ENCODE measurements around the gene STRN4. TPM values are rescaled to one million over a fixed set of nuclear protein-coding genes. Genes with fewer than 3 reads are reported as not detected.

Gene STRN4
- total and polyA plus RNA-seq, 2 donors (not counting 1 experiment from before 2014, with no cell fraction given) = 111 to 112 TPM

DNA sequence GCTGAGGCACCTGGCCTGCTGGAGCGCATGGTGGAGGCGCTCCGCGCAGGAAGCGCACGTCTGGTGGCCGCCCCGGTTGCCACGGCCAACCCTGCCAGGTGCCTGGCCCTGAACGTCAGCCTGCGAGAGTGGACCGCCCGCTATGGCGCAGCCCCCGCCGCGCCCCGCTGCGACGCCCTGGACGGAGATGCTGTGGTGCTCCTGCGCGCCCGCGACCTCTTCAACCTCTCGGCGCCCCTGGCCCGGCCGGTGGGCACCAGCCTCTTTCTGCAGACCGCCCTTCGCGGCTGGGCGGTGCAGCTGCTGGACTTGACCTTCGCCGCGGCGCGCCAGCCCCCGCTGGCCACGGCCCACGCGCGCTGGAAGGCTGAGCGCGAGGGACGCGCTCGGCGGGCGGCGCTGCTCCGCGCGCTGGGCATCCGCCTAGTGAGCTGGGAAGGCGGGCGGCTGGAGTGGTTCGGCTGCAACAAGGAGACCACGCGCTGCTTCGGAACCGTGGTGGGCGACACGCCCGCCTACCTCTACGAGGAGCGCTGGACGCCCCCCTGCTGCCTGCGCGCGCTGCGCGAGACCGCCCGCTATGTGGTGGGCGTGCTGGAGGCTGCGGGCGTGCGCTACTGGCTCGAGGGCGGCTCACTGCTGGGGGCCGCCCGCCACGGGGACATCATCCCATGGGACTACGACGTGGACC, 9.7 kb upstream of the STRN4 start:
- no peaks in the 10 kb centered on the region for H3K27me3 ChIP-seq (replicated peaks in 1 of 4; ENCODE audit: control extremely low read depth in 1 of 4, control insufficient read depth in 3 of 4, insufficient read depth in 4 of 4, low read length in 3 of 4)
- peaks cover 16% of the 10 kb centered on the region for H4K20me1 ChIP-seq (ENCODE audit: control insufficient read depth, insufficient read depth, low read length, poor library complexity, severe bottlenecking)
- no peak overlapping the region for H3K4me2 ChIP-seq (replicated peaks; ENCODE audit: low read depth, low read length, poor library complexity, severe bottlenecking)
- DNase-seq (no peak), ATAC-seq (ENCODE audit: low read depth) (no peak)
- H3K27ac ChIP-seq (ENCODE audit: low read length in 2 of 2) = no peak overlapping the region
- POLR2A ChIA-PET = no interaction called here
- intact Hi-C loops (cut with micrococcal nuclease) = loop anchor here (2.0 kb wide), 1 partner anchor 69 kb away; no protein-coding TSS in a partner anchor
- H3K79me2 ChIP-seq (ENCODE audit: control insufficient read depth, insufficient read depth, low read length) = peaks cover 8% of the 10 kb centered on the region
- no peak overlapping the region for H3K4me3 Mint-ChIP-seq
- no peaks in the 10 kb centered on the region for H3K9me3 Mint-ChIP-seq (ENCODE audit: insufficient read depth)
- no peaks in the 10 kb centered on the region for H3K36me3 ChIP-seq (replicated peaks in 1 of 2; ENCODE audit: control extremely low read depth in 1 of 2, control insufficient read depth in 1 of 2, extremely low read depth in 1 of 2, insufficient read depth in 2 of 2, low read length in 1 of 2)
- no peak overlapping the region for H2AFZ ChIP-seq (ENCODE audit: insufficient read depth, low read depth, low read length, poor library complexity, severe bottlenecking)
- no peaks in the 10 kb centered on the region for H3K27me3 Mint-ChIP-seq
- H3K9me3 ChIP-seq (ENCODE audit: control extremely low read depth in 1 of 3, control insufficient read depth in 2 of 3, insufficient read depth in 1 of 3, low read length in 2 of 3) = no peaks in the 10 kb centered on the region
- no peak overlapping the region for H3K4me3 ChIP-seq (ENCODE audit: control extremely low read depth in 1 of 5, extremely low read depth in 1 of 5, insufficient read depth in 1 of 5, low read depth in 2 of 5, low read length in 4 of 5)
- peaks cover 0 to 7% of the 10 kb centered on the region in 2 donors for H3K4me1 ChIP-seq (ENCODE audit: control insufficient read depth in 2 of 2, insufficient read depth in 2 of 2, low read length in 2 of 2)
- H3K4me1 Mint-ChIP-seq = peaks cover 9% of the 10 kb centered on the region
- CTCF ChIA-PET = interaction anchor here (0.7 to 8.2 kb wide), 7 partner anchors 29 to 129 kb away, joined by 3 to 245 read pairs (median 6); no protein-coding TSS in a partner anchor
- TF ChIP-seq EZH2 (IDR thresholded peaks at IDR 0.05; ENCODE audit: borderline replicate concordance, insufficient read depth, low read depth, low read length, poor library complexity, severe bottlenecking) = no peak
- TF ChIP-seq, protein P1, sequence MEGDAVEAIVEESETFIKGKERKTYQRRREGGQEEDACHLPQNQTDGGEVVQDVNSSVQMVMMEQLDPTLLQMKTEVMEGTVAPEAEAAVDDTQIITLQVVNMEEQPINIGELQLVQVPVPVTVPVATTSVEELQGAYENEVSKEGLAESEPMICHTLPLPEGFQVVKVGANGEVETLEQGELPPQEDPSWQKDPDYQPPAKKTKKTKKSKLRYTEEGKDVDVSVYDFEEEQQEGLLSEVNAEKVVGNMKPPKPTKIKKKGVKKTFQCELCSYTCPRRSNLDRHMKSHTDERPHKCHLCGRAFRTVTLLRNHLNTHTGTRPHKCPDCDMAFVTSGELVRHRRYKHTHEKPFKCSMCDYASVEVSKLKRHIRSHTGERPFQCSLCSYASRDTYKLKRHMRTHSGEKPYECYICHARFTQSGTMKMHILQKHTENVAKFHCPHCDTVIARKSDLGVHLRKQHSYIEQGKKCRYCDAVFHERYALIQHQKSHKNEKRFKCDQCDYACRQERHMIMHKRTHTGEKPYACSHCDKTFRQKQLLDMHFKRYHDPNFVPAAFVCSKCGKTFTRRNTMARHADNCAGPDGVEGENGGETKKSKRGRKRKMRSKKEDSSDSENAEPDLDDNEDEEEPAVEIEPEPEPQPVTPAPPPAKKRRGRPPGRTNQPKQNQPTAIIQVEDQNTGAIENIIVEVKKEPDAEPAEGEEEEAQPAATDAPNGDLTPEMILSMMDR (IDR thresholded peaks at IDR 0.05) = no peak
- H3K27ac Mint-ChIP-seq = no peak overlapping the region
- WGBS (ENCODE audit: insufficient coverage) = 97% methylated on average over 86 of the region's 86 CpGs
- no peak overlapping the region for H3K9ac ChIP-seq (ENCODE audit: low read length)
